PFSK-1 (cell line): Measurements from ENCODE around the gene FAM120B.

ENCODE experiments used
- FOXP2 ChIP-seq: optimal IDR thresholded peaks from 2 replicates; pipeline ENCODE3; 2011; ENCODE audit warnings: borderline replicate concordance, control low read depth, inconsistent platforms; ENCODE audit not compliant: insufficient read depth; ENCODE audit errors: extremely low read length, extremely low read depth
- POLR2AphosphoS5 ChIP-seq: IDR thresholded peaks from 2 replicates; pipeline ENCODE4 v1.6.1; 2012; ENCODE audit warnings: low read depth, mild to moderate bottlenecking, control low read depth, low read length, moderate library complexity
- SIN3A ChIP-seq: IDR thresholded peaks from 2 replicates; pipeline ENCODE4 v1.6.1; 2012; ENCODE audit warnings: mild to moderate bottlenecking, low read length, moderate library complexity, borderline replicate concordance; ENCODE audit not compliant: insufficient read depth
- TAF1 ChIP-seq: IDR thresholded peaks from 2 replicates; pipeline ENCODE4 v1.6.1; 2012; ENCODE audit warnings: low read length, control low read depth, borderline replicate concordance; ENCODE audit not compliant: insufficient read depth
- TF ChIP-seq, protein P1 (sequence below), 2 experiments: IDR thresholded peaks; 2 replicates each; pipeline versions ENCODE4 v1.6.1 to v1.8.0; 2011 to 2012; ENCODE audit warnings: low read depth in 2 of 2, low read length in 2 of 2, control low read depth in 1 of 2, inconsistent platforms in 1 of 2, mild to moderate bottlenecking in 1 of 2, moderate library complexity in 1 of 2; ENCODE audit not compliant: insufficient read depth in 1 of 2

DNA sequence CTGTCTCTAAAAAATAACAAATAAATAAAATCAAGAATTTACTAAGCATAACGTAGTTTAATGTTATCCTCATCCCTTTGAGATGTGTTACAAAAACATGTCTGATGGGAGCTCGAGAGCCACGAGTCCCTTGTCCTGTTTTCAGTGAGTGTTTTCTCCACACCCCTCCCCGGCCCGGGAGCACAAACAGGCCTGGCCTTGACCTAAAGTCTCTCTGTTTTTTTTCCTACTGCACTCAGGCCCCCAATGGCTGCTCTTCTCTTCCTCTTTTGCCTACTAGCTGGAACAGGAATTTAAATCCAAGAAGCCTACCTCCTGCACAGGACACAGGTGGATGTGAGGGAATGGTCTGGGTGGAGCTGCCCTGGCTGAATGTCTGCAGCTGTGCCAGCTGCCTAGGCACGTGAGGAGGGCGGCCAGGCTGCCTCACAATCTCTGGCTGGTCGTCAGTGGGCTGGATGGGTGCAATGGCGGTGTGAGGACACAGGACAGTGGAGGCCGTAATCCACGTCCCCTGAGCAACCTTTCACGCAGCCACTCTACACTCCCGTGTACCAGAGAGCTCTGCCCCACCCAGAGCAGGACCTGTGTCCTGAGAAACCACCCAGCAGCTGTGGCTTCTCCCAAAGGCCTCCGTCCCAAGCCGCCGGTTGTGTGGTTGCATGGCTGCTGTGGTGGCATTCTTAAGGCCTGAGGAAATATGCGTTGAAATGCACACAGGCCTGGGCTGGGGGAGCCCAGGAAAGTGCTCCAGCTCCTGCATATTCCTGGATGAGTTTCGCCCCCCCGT is 117.5 kb downstream of the FAM120B start:
- TF ChIP-seq, protein P1, sequence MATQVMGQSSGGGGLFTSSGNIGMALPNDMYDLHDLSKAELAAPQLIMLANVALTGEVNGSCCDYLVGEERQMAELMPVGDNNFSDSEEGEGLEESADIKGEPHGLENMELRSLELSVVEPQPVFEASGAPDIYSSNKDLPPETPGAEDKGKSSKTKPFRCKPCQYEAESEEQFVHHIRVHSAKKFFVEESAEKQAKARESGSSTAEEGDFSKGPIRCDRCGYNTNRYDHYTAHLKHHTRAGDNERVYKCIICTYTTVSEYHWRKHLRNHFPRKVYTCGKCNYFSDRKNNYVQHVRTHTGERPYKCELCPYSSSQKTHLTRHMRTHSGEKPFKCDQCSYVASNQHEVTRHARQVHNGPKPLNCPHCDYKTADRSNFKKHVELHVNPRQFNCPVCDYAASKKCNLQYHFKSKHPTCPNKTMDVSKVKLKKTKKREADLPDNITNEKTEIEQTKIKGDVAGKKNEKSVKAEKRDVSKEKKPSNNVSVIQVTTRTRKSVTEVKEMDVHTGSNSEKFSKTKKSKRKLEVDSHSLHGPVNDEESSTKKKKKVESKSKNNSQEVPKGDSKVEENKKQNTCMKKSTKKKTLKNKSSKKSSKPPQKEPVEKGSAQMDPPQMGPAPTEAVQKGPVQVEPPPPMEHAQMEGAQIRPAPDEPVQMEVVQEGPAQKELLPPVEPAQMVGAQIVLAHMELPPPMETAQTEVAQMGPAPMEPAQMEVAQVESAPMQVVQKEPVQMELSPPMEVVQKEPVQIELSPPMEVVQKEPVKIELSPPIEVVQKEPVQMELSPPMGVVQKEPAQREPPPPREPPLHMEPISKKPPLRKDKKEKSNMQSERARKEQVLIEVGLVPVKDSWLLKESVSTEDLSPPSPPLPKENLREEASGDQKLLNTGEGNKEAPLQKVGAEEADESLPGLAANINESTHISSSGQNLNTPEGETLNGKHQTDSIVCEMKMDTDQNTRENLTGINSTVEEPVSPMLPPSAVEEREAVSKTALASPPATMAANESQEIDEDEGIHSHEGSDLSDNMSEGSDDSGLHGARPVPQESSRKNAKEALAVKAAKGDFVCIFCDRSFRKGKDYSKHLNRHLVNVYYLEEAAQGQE (IDR thresholded peaks at IDR 0.05; ENCODE audit: insufficient read depth in 1 of 2, low read depth in 2 of 2, low read length in 2 of 2) = no peak
- TF ChIP-seq SIN3A (no peak), TAF1 (no peak), POLR2AphosphoS5 (no peak), FOXP2 (no peak)
